NB4 (cell line): ENCODE results near the gene ELAC1.
"Not testable (repeated sequence)": the region's sequence is repeated elsewhere in the genome, so short reads cannot be mapped to it uniquely, and the experiment has no call there.

ENCODE experiments used
- DNase-seq: peaks from one replicate; pipeline ENCODE4 v3.0.0; 2010; ENCODE audit warnings: low read depth
- H3K4me3 ChIP-seq: one replicate; pipeline ENCODE4 v1.5.1; 2011; ENCODE audit warnings: mild to moderate bottlenecking, low read depth, low read length, moderate library complexity
- CTCF ChIP-seq: IDR thresholded peaks from one replicate; pipeline ENCODE4 v1.5.1; 2012; ENCODE audit warnings: low read depth, low read length
- MYC ChIP-seq: IDR thresholded peaks from 2 replicates; pipeline ENCODE4 v1.6.1; 2011; ENCODE audit warnings: low read depth, low read length
- POLR2A ChIP-seq: IDR thresholded peaks from 2 replicates; pipeline ENCODE4 v1.6.1; 2011; ENCODE audit warnings: mild to moderate bottlenecking; ENCODE audit not compliant: insufficient read length; ENCODE audit errors: extremely low read depth
- TF ChIP-seq, protein P1 (sequence below): IDR thresholded peaks from 2 replicates; pipeline ENCODE4 v1.6.1; 2011; ENCODE audit warnings: low read depth, low read length

ELAC1 gene

GRCh38 chr18:50994031-50994430, 26.2 kb downstream of the ELAC1 start:
- no peak overlapping the region for H3K4me3 ChIP-seq
- no peak for DNase-seq
- TF ChIP-seq MYC (no peak), CTCF (no peak), POLR2A (no peak)
- TF ChIP-seq, protein P1, sequence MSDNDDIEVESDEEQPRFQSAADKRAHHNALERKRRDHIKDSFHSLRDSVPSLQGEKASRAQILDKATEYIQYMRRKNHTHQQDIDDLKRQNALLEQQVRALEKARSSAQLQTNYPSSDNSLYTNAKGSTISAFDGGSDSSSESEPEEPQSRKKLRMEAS: no peak

- DNase-seq, H3K4me3 ChIP-seq: not testable (repeated sequence)
Measured at GRCh38 chr18:51003174-51003573, 35.3 kb downstream of the ELAC1 start.

DNA sequence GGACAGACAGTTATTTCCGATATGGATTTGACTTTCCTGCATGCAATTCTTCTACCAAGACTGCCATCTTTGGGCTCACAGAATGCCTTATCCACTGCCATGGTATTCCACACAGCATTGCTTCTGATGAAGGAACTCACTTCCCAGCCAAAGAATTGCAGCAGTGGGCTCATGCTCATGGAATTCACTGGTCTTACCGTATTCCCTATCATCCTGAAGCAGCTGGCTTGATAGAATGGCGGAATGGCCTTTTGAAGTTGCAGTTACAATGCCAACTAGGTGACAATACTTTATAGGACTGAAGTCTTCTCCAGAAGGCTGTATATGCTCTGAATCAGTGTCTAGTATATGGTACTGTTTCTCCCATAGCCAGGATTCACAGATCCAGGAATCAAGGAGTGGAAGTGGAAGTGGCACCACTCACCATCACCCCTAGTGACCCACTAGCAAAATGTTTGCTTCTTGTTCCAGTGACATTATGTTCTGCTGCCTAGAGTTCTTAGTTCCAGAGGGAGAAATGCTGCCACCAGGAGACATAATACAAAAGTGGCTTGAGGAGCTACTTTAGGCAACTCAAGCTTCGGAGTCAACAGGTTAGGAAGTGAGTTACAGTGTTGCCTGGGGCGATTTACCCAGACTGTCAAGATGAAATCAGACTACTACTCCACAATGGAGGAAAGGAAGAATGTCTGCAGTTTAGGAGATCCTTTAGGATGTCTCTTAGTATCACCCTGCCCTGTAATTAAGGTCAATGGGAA, 38.4 kb downstream of the ELAC1 start:
- TF ChIP-seq MYC (no peak), CTCF (no peak), POLR2A (no peak)
- TF ChIP-seq, protein P1: no peak
- DNase-seq: no peak
- H3K4me3 ChIP-seq: no peak overlapping the region

DNA sequence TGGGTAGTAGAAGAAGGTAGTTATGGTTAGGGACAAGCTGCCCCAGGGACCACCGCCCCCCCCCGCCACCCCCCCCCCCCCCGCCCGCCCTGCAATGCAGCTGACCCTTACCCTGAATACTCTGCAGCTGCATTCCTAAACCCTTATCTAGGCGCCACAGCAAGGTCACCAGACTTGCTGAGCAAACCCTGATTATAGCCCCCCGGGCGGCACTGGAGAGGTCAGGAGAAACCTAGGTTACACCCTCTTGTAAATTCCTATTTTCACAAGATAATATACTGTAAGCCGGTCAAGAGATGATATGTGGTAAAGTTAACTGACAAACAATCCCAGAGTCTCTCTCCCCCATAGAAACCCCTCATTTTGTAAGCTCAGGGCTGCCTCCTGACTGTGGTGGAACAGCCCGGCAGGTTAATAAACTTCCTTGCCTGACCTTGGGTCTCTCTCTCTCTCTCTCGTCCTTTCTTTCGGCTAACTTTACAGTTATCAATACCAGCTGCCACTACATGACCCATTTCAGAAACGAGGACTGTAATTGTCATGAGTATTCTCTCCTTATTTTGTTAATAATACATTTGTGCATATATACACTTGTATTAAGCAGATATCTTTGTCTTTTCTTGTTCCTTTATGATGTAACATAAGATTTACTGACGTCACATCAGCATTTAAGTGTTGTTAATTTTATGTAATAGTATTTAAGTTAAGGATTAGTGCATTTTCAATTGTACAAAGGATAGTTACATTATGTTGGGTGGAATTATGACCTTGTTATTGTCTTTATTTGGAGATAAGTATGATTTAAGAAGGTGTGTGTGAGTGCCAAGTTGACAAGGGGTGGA, 39.3 kb downstream of the ELAC1 start:
- no peak for DNase-seq
- H3K4me3 ChIP-seq: no peak overlapping the region
- TF ChIP-seq, protein P1: no peak
- TF ChIP-seq MYC: no peak
- TF ChIP-seq POLR2A: no peak

GRCh38 chr18:51007790-51008139, 39.9 kb downstream of the ELAC1 start:
- H3K4me3 ChIP-seq: no peak overlapping the region
- TF ChIP-seq POLR2A (no peak), CTCF (no peak), MYC (no peak)
- TF ChIP-seq, protein P1: no peak
- no peak for DNase-seq

DNA sequence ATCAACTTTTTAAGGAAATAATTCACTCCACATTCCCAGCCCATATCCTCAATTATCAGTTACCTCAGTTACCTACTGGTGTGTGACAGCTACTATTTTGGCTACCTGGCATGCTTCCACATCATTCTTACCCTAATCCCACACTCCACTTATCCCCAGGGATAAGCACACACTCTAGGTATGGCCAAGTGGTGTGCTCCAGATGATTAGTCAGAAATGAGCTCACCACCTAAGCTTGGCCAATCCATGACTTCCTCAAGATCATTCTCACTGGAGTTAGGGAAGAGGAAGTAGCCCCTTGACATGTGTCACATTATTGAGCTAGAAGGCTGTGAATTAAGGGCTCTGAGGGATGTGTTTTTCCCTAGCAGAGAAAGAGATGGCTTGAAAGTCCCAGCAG, 41.2 kb downstream of the ELAC1 start:
- TF ChIP-seq POLR2A (no peak), MYC (no peak), CTCF (no peak)
- TF ChIP-seq, protein P1: no peak
- DNase-seq: peak; percentile 59
- H3K4me3 ChIP-seq: no peak overlapping the region
